Smooth muscle cell (in vitro differentiated cells): ENCODE results near the gene CYP1A2. TPM values are rescaled to one million over a fixed set of nuclear protein-coding genes. Genes with fewer than 3 reads are reported as not detected.

Source experiments
- DNase-seq: peaks from one replicate; lab custom pipeline; 2025; ENCODE audit not compliant: unreplicated experiment; lab: John Stamatoyannopoulos, UW
- H2AFZ ChIP-seq: fragments of 200-600 bp; sonication (generic); 2 replicates; pipeline ENCODE4 v1.6.0; 2016; ENCODE audit warnings: antibody characterized with exemption, low read depth, mild to moderate bottlenecking
- H3F3A ChIP-seq: fragments of 200-600 bp; sonication (generic); 2 replicates; pipeline ENCODE4 v1.6.0; 2017; ENCODE audit warnings: antibody characterized with exemption, low read depth
- H3K27ac ChIP-seq: fragments of 200-600 bp; sonication (generic); 2 replicates; pipeline ENCODE4 v1.5.1; 2016; ENCODE audit warnings: low read depth, mild to moderate bottlenecking
- H3K27me3 ChIP-seq: fragments of 200-600 bp; sonication (generic); 2 replicates; pipeline ENCODE4 v1.6.1; 2016; ENCODE audit warnings: low read depth, mild to moderate bottlenecking
- H3K36me3 ChIP-seq: fragments of 200-600 bp; sonication (generic); 2 replicates; pipeline ENCODE4 v1.5.1; 2016; ENCODE audit warnings: low read depth
- H3K4me1 ChIP-seq: fragments of 200-600 bp; sonication (generic); 2 replicates; pipeline ENCODE4 v1.5.1; 2016; ENCODE audit warnings: low read depth
- H3K4me2 ChIP-seq: fragments of 200-600 bp; sonication (generic); 2 replicates; pipeline ENCODE4 v1.6.0; 2016; ENCODE audit warnings: mild to moderate bottlenecking
- H3K4me3 ChIP-seq: fragments of 200-600 bp; sonication (generic); 2 replicates; pipeline ENCODE4 v1.5.1; 2016; ENCODE audit warnings: mild to moderate bottlenecking
- H3K79me2 ChIP-seq: fragments of 200-600 bp; sonication (generic); 2 replicates; pipeline ENCODE4 v1.6.0; 2016; ENCODE audit warnings: low read depth, mild to moderate bottlenecking
- H3K9ac ChIP-seq: fragments of 200-600 bp; sonication (generic); 2 replicates; pipeline ENCODE4 v1.6.0; 2016; ENCODE audit warnings: low read depth
- H3K9me3 ChIP-seq: fragments of 200-600 bp; sonication (generic); replicated peaks from 2 replicates; pipeline ENCODE4 v1.5.1; 2016; ENCODE audit warnings: low read depth
- H4K20me1 ChIP-seq: fragments of 200-600 bp; sonication (generic); 2 replicates; pipeline ENCODE4 v1.6.0; 2016; ENCODE audit warnings: low read depth
- WGBS: methylation state at CpG from one replicate; pipeline ENCODE4 v1.1.7; 2016; ENCODE audit warnings: low lambda C conversion rate; 5-methylcytosine and 5-hydroxymethylcytosine counted together
- polyA plus RNA-seq: library from polyadenylated mRNA; unstranded; fragments of >200 nt; fragmentation: Nextera tagmentation; extraction: Ambion mirVana; gene quantifications from 2 replicates; pipeline ENCODE4 v1.2.1, GENCODE V29; 2016
- total RNA-seq: library from RNA; depleted of rRNA; stranded (reverse); fragments of >200 nt; gene quantifications from 2 replicates; pipeline ENCODE4 v1.2.3, GENCODE V29; 2014
- TF ChIP-seq, protein P1 (sequence below): fragments of 200-600 bp; sonication (generic); IDR thresholded peaks from 2 replicates; pipeline ENCODE4 v1.5.1; 2017; ENCODE audit warnings: borderline replicate concordance, mild to moderate bottlenecking, antibody characterized with exemption; ENCODE audit not compliant: insufficient read depth, poor library complexity, severe bottlenecking

CYP1A2 gene
- total and polyA plus RNA-seq, 2 experiments from 2014 or later, result not detected

- Histone ChIP-seq H3K27ac (no peak overlapping the region), H3K9me3 (no peaks in the 10 kb centered on the region)
- 93% methylated on average over 13 of the region's 16 CpGs for WGBS
Measured at GRCh38 chr15:74799255-74799855, 50.7 kb downstream of the CYP1A2 start.

DNA sequence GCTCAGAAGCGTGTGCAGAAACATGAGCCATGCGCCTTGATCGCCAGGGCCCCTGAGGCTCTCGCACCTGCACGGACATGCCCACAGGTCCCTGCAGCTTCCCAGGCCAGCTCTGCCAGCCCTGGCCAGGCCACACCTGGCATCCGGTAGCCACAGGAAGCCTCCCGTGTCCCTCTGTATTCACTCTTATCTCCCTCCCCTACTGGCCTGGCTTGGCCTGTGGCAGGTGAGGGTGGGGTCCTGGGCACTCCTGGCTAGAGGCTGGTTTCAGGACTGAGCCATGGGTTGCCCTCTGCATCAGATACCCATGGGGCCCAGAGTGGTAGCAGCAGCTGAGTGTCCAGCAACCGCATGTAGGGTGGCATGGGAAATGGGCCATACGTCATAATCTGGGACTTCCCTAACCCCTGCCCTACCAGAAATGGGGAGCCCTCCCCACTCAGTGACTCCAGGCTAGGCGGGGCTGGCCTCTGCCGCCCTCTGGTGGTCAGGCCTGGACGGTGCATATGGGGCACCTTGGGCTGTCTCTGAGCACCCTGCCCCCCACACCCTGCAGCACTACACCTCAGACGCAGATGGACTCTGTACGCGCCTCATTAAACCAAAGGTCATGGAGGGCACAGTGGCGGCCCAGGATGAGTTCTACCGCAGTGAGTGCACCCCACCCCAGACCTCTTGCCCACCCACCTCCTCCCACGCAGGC lies 51.4 kb downstream of the CYP1A2 start:
- Histone ChIP-seq H3K4me1 (no peaks in the 10 kb centered on the region), H3K79me2 (peaks cover 19% of the 10 kb centered on the region), H3K9ac (no peak overlapping the region), H3K36me3 (no peaks in the 10 kb centered on the region), H3K4me3 (no peak overlapping the region), H3K27ac (no peak overlapping the region), H3K27me3 (no peaks in the 10 kb centered on the region), H3F3A (no peaks in the 10 kb centered on the region), H3K9me3 (no peaks in the 10 kb centered on the region), H2AFZ (no peak overlapping the region), H3K4me2 (no peak overlapping the region), H4K20me1 (peaks cover 43% of the 10 kb centered on the region)
- 62% methylated on average over 18 of the region's 18 CpGs for WGBS
- DNase-seq, result peak; percentile 17
- TF ChIP-seq, protein P1, sequence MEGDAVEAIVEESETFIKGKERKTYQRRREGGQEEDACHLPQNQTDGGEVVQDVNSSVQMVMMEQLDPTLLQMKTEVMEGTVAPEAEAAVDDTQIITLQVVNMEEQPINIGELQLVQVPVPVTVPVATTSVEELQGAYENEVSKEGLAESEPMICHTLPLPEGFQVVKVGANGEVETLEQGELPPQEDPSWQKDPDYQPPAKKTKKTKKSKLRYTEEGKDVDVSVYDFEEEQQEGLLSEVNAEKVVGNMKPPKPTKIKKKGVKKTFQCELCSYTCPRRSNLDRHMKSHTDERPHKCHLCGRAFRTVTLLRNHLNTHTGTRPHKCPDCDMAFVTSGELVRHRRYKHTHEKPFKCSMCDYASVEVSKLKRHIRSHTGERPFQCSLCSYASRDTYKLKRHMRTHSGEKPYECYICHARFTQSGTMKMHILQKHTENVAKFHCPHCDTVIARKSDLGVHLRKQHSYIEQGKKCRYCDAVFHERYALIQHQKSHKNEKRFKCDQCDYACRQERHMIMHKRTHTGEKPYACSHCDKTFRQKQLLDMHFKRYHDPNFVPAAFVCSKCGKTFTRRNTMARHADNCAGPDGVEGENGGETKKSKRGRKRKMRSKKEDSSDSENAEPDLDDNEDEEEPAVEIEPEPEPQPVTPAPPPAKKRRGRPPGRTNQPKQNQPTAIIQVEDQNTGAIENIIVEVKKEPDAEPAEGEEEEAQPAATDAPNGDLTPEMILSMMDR, result peak; percentile 91

More at GRCh38 chr15:74799255-74799855, 50.7 kb downstream of the CYP1A2 start:
- no peaks in the 10 kb centered on the region for H3K4me1 ChIP-seq
- no peak overlapping the region for H3K9ac ChIP-seq
- peaks cover 22% of the 10 kb centered on the region for H3K79me2 ChIP-seq
- H3F3A ChIP-seq, result no peaks in the 10 kb centered on the region
- H3K27me3 ChIP-seq, result no peaks in the 10 kb centered on the region
- no peak overlapping the region for H2AFZ ChIP-seq
- no peak for DNase-seq
- H3K4me3 ChIP-seq, result no peak overlapping the region
- TF ChIP-seq, protein P1, result no peak
- no peak overlapping the region for H3K4me2 ChIP-seq
- H4K20me1 ChIP-seq, result peaks cover 49% of the 10 kb centered on the region
- no peaks in the 10 kb centered on the region for H3K36me3 ChIP-seq

- 96% methylated on average over 20 of the region's 20 CpGs for WGBS
- H2AFZ ChIP-seq, result no peak overlapping the region
- no peaks in the 10 kb centered on the region for H3K36me3 ChIP-seq
- no peak for DNase-seq
- H3F3A ChIP-seq, result no peaks in the 10 kb centered on the region
- peaks cover 13% of the 10 kb centered on the region for H3K79me2 ChIP-seq
- H3K27ac ChIP-seq, result no peak overlapping the region
- H3K9me3 ChIP-seq, result no peaks in the 10 kb centered on the region
- TF ChIP-seq, protein P1, result no peak
- no peak overlapping the region for H3K4me2 ChIP-seq
- no peaks in the 10 kb centered on the region for H3K4me1 ChIP-seq
- H4K20me1 ChIP-seq, result peaks cover 36% of the 10 kb centered on the region
- no peak overlapping the region for H3K4me3 ChIP-seq
- H3K27me3 ChIP-seq, result no peaks in the 10 kb centered on the region
- no peak overlapping the region for H3K9ac ChIP-seq
Measured at GRCh38 chr15:74800559-74801094, 52.0 kb downstream of the CYP1A2 start.
